Measurements from ENCODE around the gene RPTOR. TPM values are rescaled to one million over a fixed set of nuclear protein-coding genes. Genes with fewer than 3 reads are reported as not detected.
A peak's percentile ranks its signal among the peaks of the same experiment; 100 is the strongest.

RPTOR gene
- total RNA-seq, 6 donors from 2014 or later, result 26.8 to 109 (median 36.8) TPM

- Histone ChIP-seq H3K4me1 (peaks cover 7 to 25% (median 18%) of the 10 kb centered on the region in 4 donors), H3K27ac (no peak overlapping the region), H3K36me3 (peaks cover 0 to 19% (median 7%) of the 10 kb centered on the region in 4 donors), H3K4me3 (no peak overlapping the region), H3K9me3 (no peaks in the 10 kb centered on the region), H3K27me3 (no peaks in the 10 kb centered on the region)
- 93 to 95% methylated on average over 15 to 37 of the region's 38 CpGs for WGBS, 2 donors
- ATAC-seq (ENCODE audit: low FRiP score in 2 of 2) (no peak), DNase-seq (peak in 1 of 2 donors; percentile 68)
- TF ChIP-seq EP300 (IDR thresholded peaks at IDR 0.05), result no peak
- TF ChIP-seq CTCF (IDR thresholded peaks at IDR 0.05), result no peak
- TF ChIP-seq POLR2AphosphoS5 (IDR thresholded peaks at IDR 0.05), result no peak
- TF ChIP-seq POLR2A (IDR thresholded peaks at IDR 0.05), result no peak
Measured at GRCh38 chr17:80940171-80941123, 395.8 kb downstream of the RPTOR start.

- DNase-seq (peak in 1 of 2 donors; percentile 67), ATAC-seq (ENCODE audit: low FRiP score in 2 of 2) (no peak)
- no peaks in the 10 kb centered on the region for H3K9me3 ChIP-seq
- WGBS, 2 donors, result 89 to 94% methylated on average over 5 to 12 of the region's 12 CpGs
- peaks cover 0 to 25% (median 13%) of the 10 kb centered on the region in 4 donors for H3K36me3 ChIP-seq
- H3K4me3 ChIP-seq, result no peak overlapping the region
- H3K27ac ChIP-seq, result no peak overlapping the region
- no peaks in the 10 kb centered on the region for H3K27me3 ChIP-seq
- peaks cover 7 to 25% (median 18%) of the 10 kb centered on the region in 4 donors for H3K4me1 ChIP-seq
- TF ChIP-seq POLR2A (IDR thresholded peaks at IDR 0.05), result no peak
- no peak for TF ChIP-seq CTCF (IDR thresholded peaks at IDR 0.05)
- TF ChIP-seq EP300 (IDR thresholded peaks at IDR 0.05), result no peak
- no peak for TF ChIP-seq POLR2AphosphoS5 (IDR thresholded peaks at IDR 0.05)
Measured at GRCh38 chr17:80941171-80941570, 396.5 kb downstream of the RPTOR start.

GRCh38 chr17:80941743-80942422 lies 397.2 kb downstream of the RPTOR start:
- DNase-seq (peak in 1 of 2 donors; percentile 86), ATAC-seq (ENCODE audit: low FRiP score in 2 of 2) (peak in 1 of 2 donors; percentile 31)
- H3K9me3 ChIP-seq, result no peaks in the 10 kb centered on the region
- peaks cover 7 to 25% (median 18%) of the 10 kb centered on the region in 4 donors for H3K4me1 ChIP-seq
- peak overlapping the region in 1 of 4 donors; percentile 24 for H3K27ac ChIP-seq
- H3K27me3 ChIP-seq, result no peaks in the 10 kb centered on the region
- TF ChIP-seq POLR2A (IDR thresholded peaks at IDR 0.05), result no peak
- no peak for TF ChIP-seq CTCF (IDR thresholded peaks at IDR 0.05)
- TF ChIP-seq POLR2AphosphoS5 (IDR thresholded peaks at IDR 0.05), result no peak
- no peak for TF ChIP-seq EP300 (IDR thresholded peaks at IDR 0.05)
- H3K4me3 ChIP-seq, result no peak overlapping the region
- WGBS, 2 donors, result 80 to 86% methylated on average over 17 to 33 of the region's 33 CpGs
- peaks cover 0 to 29% (median 19%) of the 10 kb centered on the region in 4 donors for H3K36me3 ChIP-seq

- H3K9me3 ChIP-seq, result no peaks in the 10 kb centered on the region
- no peaks in the 10 kb centered on the region for H3K27me3 ChIP-seq
- peaks cover 7 to 25% (median 18%) of the 10 kb centered on the region in 4 donors for H3K4me1 ChIP-seq
- peak; percentile 61 to 98 for DNase-seq
- peak overlapping the region in 3 of 4 donors; percentile 24 to 34 (median 30) for H3K27ac ChIP-seq
- peak in 1 of 2 donors; percentile 31 for TF ChIP-seq POLR2AphosphoS5 (IDR thresholded peaks at IDR 0.05)
- TF ChIP-seq EP300 (IDR thresholded peaks at IDR 0.05), result no peak
- no peak for TF ChIP-seq POLR2A (IDR thresholded peaks at IDR 0.05)
- no peak for TF ChIP-seq CTCF (IDR thresholded peaks at IDR 0.05)
- no peak overlapping the region for H3K4me3 ChIP-seq
- 62 to 67% methylated on average over 33 to 38 of the region's 38 CpGs for WGBS, 2 donors
- peak; percentile 66 to 90 for ATAC-seq (ENCODE audit: low FRiP score in 2 of 2)
- peaks cover 0 to 33% (median 22%) of the 10 kb centered on the region in 4 donors for H3K36me3 ChIP-seq
Measured at GRCh38 chr17:80942423-80943345, 398.0 kb downstream of the RPTOR start.

All from upper lobe of left lung (tissue), 6 donors.